Measurements from ENCODE around the gene MEGF8.
"Not testable (repeated sequence)": the region's sequence is repeated elsewhere in the genome, so short reads cannot be mapped to it uniquely, and the experiment has no call there.

Gene MEGF8

DNA sequence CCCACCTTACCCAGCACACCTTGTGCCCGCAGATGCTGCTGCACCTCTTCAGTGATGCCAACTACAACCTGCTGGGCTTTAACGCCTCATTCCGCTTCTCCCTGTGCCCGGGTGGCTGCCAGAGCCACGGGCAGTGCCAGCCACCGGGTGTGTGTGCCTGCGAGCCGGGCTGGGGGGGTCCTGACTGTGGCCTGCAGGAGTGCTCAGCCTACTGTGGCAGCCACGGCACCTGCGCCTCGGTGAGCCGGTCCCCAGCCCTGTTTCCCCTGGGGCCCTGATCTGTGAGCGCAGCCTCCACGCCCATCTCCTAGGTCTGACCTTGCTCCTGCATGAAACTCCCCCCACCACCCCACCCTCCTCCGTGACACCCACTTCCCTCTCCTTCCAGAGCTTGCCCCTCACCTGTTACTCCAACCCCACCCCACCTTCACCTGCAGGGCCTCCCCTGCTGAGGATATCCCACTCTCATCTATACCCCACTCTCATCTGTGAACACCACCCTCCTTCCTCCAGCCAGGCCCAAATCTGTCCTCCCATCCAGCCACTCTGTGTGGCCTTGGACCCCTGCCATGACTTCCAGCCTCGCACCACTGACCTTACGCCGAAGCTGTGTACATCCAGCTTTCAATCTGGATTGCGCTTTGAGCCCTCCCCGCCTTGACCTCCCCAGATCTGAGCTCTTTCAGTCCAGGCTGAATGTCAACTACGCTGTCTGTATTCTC is 8.7 kb downstream of the MEGF8 start:
- no peak for DNase-seq

DNA sequence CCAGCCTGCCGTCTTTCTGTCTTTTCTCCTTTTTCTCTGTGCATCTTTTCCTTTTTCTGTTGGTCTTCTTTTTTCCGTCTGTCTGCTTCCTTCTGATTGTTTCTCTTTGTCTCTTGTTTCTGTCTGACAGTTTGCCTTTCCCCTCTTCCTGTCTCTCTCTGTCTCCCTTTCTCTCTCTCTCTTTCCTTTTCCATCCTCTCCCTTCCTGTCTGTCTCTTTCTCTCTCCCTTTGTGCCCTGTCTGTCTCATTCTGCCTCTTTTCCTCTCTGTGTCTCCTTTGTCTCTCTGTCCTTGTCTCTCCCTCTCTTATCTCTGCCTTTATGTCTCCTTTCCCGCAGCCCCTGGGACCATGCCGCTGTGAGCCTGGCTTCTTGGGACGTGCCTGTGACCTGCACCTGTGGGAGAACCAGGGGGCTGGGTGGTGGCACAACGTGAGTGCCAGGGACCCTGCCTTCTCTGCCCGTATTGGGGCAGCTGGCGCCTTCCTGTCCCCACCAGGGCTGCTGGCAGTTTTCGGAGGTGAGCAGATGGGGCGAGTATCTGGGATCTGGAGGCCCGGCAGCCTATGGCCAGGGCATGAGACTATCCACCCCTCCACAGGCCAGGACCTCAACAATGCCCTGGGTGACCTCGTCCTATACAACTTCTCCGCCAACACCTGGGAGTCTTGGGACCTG is 9.4 kb downstream of the MEGF8 start:
- DNase-seq = no peak

DNA sequence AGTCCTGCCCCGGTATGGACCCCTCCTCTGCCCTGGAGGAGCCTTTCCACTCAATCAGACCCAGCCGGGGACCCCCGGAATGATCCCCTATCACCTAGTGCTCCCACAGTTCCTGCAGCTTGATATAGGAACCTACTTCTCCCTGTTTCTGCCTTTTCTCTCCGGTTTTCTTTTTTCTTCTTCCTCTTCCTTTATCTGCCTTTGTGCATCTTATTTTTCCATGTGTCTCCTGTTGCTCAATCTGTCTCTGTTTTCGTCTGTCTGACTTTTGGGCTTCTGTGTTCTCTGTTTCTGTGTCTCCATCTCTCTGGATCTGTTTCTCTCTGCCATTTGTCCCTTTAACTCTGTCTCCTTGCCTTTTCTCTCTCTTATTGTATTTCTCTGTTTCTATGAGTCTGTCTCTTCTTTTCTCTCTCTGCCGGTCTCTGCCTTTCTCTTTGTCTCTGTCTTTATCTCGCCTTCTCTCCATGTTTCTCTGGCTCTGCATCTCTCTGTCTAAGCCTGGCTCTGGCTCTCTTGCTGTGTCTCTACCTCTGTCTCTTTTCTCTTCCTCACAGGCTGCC is 10.0 kb downstream of the MEGF8 start:
- DNase-seq = no peak

DNA sequence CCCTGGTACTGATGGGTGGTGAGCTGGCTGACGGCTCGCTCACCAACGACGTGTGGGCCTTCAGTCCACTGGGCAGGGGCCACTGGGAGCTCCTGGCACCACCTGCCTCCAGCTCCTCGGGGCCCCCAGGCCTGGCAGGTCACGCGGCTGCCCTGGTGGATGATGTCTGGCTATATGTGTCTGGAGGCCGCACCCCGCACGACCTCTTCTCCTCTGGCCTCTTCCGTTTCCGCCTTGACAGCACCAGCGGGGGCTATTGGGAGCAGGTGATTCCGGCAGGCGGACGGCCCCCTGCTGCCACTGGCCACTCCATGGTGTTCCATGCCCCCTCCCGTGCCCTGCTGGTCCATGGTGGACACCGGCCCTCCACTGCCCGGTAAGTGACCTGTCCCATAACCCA is 10.5 kb downstream of the MEGF8 start:
- DNase-seq = no peak

DNA sequence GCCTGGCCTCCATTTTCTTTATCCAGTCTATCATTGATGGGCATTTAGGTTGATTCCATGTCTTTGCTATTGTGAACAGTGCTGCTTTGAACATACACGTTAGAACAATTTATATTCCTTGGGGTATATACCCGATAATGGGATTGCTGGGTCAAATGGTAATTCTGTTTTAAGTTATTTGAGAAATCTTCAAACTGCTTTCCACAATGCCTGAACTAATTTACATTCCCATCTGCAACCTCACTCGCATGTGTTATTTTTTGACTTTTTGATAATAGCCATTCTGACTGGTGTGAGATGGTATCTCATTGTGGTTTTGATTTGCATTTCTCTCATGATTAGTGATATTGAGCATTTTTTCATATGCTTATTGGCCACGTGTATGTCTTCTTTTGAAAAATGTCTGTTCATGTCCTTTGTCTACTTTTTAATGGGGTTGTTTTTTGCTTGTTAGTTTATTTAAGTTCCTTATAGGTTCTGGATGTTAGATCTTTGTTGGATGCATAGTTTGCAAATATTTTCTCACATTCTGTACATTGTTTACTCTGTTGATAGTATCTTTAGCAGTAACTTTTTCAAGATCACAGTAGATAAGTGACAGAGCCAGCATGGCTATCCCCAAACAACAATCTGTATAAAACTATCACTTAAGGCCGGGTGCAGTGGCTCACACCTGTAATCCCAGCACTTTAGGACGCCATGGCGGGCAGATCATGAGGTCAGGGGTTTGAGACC is 13.9 kb downstream of the MEGF8 start:
- DNase-seq = not testable (repeated sequence)

DNA sequence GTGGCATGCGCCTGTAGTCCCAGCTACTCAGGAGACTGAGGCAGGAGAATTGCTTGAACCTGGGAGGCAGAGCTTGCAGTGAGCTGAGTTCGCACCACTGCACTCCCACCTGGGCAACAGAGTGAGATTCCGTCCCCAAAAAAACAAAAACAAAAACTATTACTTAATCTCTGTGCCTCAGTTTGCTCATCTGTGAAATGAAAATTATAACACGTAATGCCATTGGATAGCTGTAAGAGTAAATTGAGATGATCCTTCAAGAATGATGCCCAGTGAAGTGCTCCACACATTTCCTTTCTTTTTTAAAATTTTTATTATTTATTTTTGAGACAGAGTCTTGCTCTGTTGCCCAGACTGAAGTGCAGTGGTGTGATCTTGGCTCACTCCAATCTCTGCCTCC is 14.5 kb downstream of the MEGF8 start:
- not testable (repeated sequence) for DNase-seq

DNA sequence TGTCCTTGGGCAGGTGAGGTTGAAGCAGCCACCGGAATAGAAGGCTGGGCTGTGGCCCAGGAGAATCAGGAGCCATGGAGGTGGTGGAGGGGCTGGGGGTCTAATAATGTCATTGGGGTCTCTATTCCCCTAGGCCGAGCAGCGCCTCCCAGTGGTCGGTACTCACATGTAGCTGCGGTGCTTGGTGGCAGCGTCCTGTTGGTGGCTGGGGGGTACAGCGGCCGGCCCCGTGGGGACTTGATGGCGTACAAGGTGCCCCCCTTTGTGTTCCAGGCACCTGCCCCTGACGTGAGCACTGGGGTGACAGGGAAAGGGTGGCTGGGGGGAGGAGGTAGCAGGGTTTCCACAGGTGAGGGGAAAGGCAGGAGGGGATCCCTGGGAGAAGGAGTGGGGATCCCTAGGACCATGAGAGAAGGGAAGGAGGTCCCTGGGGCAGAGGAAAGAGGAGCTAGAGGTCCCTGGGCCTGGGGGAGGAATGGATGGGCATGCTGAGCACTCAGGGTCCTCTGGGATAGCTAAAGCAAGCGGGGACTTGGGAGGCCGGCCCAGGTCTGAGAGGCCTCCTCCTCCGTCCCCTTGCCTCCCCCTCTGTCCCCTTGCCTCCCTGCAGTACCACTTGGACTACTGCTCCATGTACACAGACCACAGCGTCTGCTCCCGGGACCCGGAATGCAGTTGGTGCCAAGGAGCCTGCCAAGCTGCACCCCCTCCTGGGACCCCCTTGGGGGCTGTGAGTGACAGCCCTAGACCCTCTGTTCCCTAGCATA is 18.1 kb downstream of the MEGF8 start:
- DNase-seq = no peak

DNA sequence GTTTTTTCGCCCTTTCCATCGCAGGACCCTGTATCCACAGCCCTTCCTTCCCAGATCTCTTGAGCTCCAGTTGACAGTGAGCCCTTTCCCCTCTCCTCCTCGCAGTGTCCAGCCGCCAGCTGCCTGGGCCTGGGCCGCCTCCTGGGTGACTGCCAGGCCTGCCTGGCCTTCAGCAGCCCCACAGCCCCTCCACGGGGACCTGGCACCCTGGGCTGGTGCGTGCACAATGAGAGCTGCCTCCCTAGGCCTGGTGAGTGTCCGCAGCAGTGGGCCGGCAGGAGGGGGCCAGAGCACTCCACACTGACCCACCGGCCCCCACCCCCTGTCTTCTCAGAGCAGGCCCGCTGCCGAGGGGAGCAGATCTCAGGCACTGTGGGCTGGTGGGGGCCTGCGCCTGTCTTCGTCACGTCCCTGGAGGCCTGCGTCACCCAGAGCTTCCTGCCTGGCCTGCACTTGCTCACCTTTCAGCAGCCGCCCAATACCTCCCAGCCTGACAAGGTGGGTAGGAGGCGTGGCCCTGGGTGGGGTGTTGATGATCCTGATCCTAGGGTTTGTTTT is 19.0 kb downstream of the MEGF8 start:
- no peak for DNase-seq

DNA sequence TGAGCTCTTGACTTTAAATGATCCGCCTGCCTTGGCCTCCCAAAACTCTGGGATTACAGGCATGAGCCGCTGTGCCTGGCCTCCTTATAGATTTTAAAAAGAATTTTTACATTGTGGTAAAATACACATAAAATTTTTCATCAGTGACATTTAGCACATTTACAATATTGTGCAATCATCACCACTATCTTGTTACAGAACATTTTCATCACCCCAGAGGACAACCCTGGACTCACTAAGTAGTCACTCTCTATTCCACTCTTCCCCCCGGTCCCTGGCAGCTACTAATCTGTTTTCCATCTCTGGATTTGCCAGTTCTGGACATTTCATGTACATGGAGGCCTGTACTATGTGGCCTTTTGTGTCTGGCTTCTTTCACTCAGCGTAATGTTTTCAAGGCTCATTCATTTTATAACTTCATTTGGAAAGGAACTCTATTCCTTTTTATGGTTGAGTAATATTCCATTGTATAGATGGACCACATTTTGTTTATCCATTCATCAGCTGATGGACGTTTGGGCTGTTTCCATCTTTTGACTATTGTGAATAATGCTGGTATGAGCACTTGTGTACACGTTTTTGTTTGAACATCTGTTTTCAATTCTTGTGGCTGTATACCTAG is 19.9 kb downstream of the MEGF8 start:
- no peak for DNase-seq

DNA sequence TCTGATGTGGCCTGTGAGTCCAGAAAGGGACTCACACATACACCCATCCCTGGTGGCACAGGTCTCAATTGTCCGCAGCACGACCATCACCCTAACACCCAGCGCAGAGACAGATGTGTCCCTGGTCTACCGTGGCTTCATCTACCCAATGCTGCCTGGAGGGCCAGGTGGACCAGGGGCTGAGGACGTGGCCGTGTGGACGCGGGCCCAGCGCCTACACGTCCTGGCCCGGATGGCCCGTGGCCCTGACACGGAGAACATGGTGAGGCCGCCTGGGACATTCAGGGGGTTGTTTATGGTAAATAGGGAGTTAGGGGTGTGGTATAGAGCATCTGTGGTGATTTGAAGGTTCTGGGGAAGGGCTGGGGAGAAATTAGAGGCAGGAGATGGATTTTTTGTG is 22.8 kb downstream of the MEGF8 start:
- DNase-seq = no peak

DNA sequence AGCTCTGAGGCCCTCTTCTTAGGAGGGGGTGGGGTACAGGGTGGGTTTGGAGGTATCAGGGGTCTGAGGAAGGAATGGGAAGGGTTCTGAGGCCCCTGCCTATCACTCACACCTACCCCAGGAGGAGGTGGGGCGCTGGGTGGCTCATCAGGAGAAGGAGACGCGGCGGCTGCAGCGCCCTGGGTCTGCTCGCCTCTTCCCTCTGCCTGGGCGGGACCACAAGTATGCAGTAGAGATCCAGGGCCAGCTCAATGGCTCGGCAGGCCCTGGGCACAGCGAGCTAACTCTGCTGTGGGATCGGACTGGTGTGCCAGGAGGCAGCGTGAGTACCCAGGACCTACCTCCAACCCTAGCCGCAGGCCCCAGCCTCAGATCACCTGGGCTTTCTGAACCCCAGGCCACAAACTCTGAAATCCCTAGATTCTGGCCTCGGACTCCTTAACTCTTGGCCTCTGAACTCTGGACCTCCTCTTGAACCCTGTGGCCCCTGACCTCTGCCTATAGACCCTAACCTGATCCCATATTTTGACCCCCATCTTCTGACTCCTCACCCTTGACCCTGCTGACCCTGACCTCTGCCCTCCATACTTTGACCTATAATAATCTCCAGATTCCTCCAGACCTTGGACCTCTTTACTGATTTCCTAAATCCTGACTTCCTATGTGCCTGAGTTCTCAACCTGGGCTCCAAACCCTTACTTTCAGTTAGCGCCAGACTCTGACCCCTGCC is 24.1 kb downstream of the MEGF8 start:
- DNase-seq = no peak

DNA sequence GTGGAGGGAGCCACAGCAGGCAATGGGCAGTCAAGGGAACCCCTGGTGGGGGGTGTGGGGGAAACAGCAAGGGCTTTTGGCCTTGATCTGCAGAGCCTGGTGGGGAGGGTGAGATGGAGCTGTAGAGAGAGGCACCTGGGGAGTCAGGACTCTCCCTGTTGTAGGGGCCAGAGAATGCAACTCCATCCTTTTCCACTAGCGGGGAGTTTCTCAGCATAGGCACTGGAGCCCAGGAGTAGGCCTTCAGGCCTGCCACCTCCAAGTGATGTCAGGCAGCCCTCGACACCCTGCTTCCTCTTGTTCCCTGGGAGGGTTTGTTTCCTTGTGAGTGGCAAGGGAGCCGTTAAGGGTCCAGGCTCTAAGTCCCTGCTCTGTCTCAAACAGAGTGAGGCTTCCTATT is 25.0 kb downstream of the MEGF8 start:
- no peak for DNase-seq

DNA sequence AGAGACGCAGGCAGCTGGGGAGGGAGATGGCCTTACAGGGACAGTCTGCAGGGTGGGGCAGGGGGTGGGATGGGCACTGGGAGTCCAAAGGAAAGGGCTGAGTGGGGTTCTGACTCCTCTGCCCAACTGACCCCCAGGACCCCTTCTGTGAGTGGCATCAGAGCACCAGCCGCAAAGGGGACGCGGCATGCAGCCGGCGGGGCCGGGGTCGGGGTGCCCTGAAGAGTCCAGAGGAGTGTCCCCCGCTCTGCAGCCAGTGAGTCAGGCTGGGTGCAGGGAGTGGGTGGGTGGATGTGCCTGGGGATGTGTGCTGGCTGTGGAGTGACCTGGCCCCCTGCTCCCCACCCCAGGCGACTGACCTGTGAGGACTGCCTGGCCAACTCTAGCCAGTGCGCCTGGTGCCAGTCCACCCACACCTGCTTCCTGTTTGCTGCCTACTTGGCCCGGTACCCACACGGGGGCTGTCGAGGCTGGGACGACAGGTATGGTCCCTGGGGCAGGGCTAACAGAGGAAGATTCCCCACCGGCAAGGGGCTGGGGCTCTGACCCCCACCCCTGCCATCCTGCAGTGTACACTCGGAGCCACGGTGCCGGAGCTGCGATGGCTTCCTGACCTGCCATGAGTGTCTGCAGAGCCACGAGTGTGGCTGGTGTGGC is 25.8 kb downstream of the MEGF8 start:
- DNase-seq = no peak

DNA sequence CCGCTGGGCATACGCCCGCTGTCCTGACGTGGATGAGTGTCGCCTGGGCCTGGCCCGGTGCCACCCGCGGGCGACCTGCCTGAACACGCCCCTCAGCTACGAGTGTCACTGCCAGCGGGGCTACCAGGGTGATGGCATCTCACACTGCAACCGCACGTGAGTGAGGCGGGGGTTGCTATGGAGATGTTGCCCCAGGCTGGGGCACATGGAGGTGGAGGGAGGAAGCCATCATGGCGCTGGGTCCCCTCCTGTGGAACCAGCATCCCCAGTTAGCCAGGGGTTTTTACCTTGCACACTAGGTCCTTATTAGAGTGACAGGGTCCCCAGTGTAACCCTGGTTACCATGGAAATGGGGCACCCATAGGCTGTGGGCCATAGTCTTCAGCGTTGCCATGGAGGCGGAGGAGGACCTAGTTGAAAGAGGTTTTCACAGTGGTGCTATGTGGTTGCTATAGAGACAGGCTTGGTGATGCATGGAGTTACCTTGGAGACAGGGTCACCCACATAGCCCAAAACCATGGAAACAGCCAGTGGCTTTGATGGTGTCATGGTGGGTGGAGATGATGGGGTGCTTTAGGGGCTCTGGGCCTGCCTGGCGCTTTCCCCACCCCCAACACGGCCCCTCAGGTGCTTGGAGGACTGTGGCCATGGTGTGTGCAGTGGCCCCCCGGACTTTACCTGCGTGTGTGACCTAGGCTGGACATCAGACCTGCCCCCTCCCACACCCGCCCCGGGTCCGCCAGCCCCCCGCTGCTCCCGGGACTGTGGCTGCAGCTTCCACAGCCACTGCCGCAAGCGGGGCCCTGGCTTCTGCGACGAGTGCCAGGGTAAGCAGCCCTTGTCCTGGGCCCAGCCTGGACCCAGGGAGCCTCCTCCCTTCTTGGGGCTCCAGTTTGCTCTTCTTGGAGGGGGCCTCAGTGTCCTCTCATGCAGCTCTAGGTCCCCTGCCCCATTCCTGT is 27.1 kb downstream of the MEGF8 start:
- DNase-seq = no peak

DNA sequence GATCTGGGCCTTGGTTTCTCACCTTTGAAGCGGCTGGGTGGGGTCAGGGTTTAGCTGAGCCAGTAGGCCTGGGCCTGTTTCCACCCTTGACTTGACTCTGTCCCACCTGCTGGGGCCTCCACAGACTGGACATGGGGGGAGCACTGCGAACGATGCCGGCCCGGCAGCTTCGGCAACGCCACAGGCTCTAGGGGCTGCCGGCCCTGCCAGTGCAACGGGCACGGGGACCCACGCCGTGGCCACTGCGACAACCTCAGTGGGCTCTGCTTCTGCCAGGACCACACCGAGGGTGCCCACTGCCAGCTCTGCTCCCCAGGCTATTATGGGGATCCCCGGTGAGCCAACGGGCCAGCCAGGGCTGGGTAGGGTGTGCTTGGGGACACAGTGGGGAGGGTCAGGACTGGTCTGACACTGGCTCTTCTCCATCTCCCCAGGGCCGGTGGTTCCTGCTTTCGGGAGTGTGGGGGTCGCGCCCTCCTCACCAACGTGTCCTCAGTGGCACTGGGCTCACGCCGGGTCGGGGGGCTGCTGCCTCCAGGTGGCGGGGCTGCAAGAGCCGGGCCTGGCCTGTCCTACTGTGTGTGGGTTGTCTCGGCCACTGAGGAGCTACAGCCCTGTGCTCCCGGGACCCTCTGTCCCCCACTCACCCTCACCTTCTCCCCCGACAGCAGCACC is 28.0 kb downstream of the MEGF8 start:
- DNase-seq = no peak

DNA sequence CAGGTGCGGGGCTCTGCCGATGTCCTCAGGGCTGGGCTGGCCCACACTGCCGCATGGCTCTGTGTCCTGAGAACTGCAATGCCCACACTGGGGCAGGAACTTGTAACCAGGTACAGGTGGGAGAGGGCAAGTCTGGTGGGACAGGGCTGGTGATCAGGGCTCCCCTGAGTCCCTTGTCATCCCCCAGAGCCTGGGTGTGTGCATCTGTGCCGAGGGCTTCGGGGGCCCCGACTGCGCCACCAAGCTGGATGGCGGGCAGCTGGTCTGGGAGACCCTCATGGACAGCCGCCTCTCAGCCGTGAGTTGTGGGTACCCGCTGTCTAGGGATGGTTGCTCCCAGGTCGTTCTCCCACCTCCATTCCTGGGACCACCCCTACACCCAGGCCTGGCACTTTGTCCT is 30.5 kb downstream of the MEGF8 start:
- no peak for DNase-seq

DNA sequence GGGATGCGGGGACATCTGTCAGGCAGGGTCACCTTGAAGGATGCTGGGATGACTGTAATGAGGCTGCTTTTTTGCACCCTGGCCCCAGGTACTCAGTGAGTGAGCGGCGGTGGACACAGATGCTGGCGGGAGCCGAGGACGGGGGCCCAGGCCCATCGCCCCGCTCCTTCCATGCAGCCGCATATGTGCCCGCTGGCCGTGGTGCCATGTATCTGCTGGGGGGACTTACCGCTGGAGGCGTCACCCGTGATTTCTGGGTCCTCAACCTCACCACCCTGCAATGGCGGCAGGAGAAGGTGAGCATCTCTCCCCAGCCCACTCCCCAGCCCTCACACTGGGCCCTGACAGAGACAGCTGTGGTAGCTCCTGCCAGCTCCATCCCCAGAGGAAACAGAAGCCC is 31.3 kb downstream of the MEGF8 start:
- DNase-seq = no peak

DNA sequence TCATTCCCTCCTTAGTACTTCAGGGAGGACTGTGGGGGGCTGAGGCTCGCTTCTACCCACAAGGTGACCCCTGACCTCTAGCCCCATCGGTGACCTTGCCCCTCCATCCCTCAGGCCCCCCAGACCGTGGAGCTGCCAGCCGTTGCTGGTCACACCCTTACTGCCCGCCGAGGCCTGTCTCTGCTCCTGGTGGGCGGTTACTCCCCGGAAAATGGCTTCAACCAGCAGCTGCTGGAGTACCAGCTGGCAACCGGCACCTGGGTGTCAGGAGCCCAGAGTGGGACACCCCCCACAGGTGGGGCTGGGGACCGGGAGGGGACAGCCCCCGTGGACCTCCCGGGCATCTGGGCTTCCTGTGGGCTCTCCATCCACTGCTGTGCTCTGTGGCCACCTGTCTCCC is 31.9 kb downstream of the MEGF8 start:
- DNase-seq = no peak

Data from left hindlimb (tissue), 1 donor.